OCI-LY3 (cell line): ENCODE measurements around the gene LYRM9.
"Not testable (repeated sequence)": the region's sequence is repeated elsewhere in the genome, so short reads cannot be mapped to it uniquely, and the experiment has no call there.

ENCODE experiments used
- CTCF ChIP-seq: fragments of 200-600, 300-600 bp; sonication (generic); IDR thresholded peaks from 2 replicates; pipeline ENCODE4 v1.5.1; 2014; ENCODE audit warnings: antibody characterized with exemption, low read length, low read depth
- EZH2phosphoT487 ChIP-seq: fragments of 200-600 bp; shearing (Covaris generic); IDR thresholded peaks from 2 replicates; pipeline ENCODE4 v1.6.1; 2018; ENCODE audit warnings: antibody characterized with exemption, mixed run types, low read depth

- TF ChIP-seq CTCF, EZH2phosphoT487: not testable (repeated sequence)
These were observed 19.1 kb upstream of the LYRM9 start for GRCh38 chr17:27912299-27912698.
